ENCODE results near the gene ABCA9.
"Not testable (repeated sequence)": the region's sequence is repeated elsewhere in the genome, so short reads cannot be mapped to it uniquely, and the experiment has no call there.

ABCA9 gene

GRCh38 chr17:68961214-68961882, 99.4 kb downstream of the ABCA9 start:
- H3K4me3 ChIP-seq (ENCODE audit: low read depth, low read length): no peak overlapping the region
- DNase-seq (ENCODE audit: low read depth): no peak

GRCh38 chr17:68959117-68959516, 101.6 kb downstream of the ABCA9 start:
- H3K4me3 ChIP-seq (ENCODE audit: low read depth, low read length); DNase-seq (ENCODE audit: low read depth): not testable (repeated sequence)

GRCh38 chr17:68957944-68958343, 102.8 kb downstream of the ABCA9 start:
- H3K4me3 ChIP-seq (ENCODE audit: low read depth, low read length): no peak overlapping the region
- DNase-seq (ENCODE audit: low read depth): no peak

- H3K4me3 ChIP-seq (ENCODE audit: low read depth, low read length): peak within 1 kb of the TSS; percentile 4
- no peak for DNase-seq (ENCODE audit: low read depth)
Observed at GRCh38 chr17:68955181-68955841, 105.4 kb downstream of the ABCA9 start, which contains the start of gene ABCA8. Gene ABCA8, minus strand, starts transcription at chr17:68955392. Its CDS starts 13,358 bp downstream, at chr17:68942034.

- DNase-seq (ENCODE audit: low read depth): no peak
- no peak overlapping the region for H3K4me3 ChIP-seq (ENCODE audit: low read depth, low read length)
Observed at GRCh38 chr17:68954146-68954896, 106.4 kb downstream of the ABCA9 start.

GRCh38 chr17:68953340-68953997, 107.3 kb downstream of the ABCA9 start:
- no peak overlapping the region for H3K4me3 ChIP-seq (ENCODE audit: low read depth, low read length)
- DNase-seq (ENCODE audit: low read depth): no peak

GRCh38 chr17:68950725-68951124, 110.0 kb downstream of the ABCA9 start:
- H3K4me3 ChIP-seq (ENCODE audit: low read depth, low read length): no peak overlapping the region

GRCh38 chr17:68947868-68948267, 112.9 kb downstream of the ABCA9 start:
- DNase-seq (ENCODE audit: low read depth): not testable (repeated sequence)

More at GRCh38 chr17:68950725-68951124, 110.0 kb downstream of the ABCA9 start:
- DNase-seq (ENCODE audit: low read depth): no peak

GRCh38 chr17:68944435-68945035, 116.2 kb downstream of the ABCA9 start:
- H3K4me3 ChIP-seq (ENCODE audit: low read depth, low read length): no peak overlapping the region
- DNase-seq (ENCODE audit: low read depth): no peak

More at GRCh38 chr17:68947868-68948267, 112.9 kb downstream of the ABCA9 start:
- not testable (repeated sequence) for H3K4me3 ChIP-seq (ENCODE audit: low read depth, low read length)

GRCh38 chr17:68943812-68944182, 116.9 kb downstream of the ABCA9 start:
- not testable (repeated sequence) for DNase-seq (ENCODE audit: low read depth); H3K4me3 ChIP-seq (ENCODE audit: low read depth, low read length)

GRCh38 chr17:68943123-68943811, 117.5 kb downstream of the ABCA9 start:
- no peak overlapping the region for H3K4me3 ChIP-seq (ENCODE audit: low read depth, low read length)

GRCh38 chr17:68942389-68942788, 118.3 kb downstream of the ABCA9 start:
- no peak overlapping the region for H3K4me3 ChIP-seq (ENCODE audit: low read depth, low read length)
- DNase-seq (ENCODE audit: low read depth): no peak

More at GRCh38 chr17:68943123-68943811, 117.5 kb downstream of the ABCA9 start:
- no peak for DNase-seq (ENCODE audit: low read depth)

- DNase-seq (ENCODE audit: low read depth): no peak
- H3K4me3 ChIP-seq (ENCODE audit: low read depth, low read length): no peak overlapping the region
Observed at GRCh38 chr17:68941761-68942160, 119.0 kb downstream of the ABCA9 start.

- H3K4me3 ChIP-seq (ENCODE audit: low read depth, low read length): no peak overlapping the region
- DNase-seq (ENCODE audit: low read depth): no peak
Observed at GRCh38 chr17:68939195-68939594, 121.5 kb downstream of the ABCA9 start.

GRCh38 chr17:68937890-68938514, 122.7 kb downstream of the ABCA9 start:
- H3K4me3 ChIP-seq (ENCODE audit: low read depth, low read length): no peak overlapping the region

GRCh38 chr17:68927516-68927915, 133.2 kb downstream of the ABCA9 start:
- DNase-seq (ENCODE audit: low read depth): no peak
- H3K4me3 ChIP-seq (ENCODE audit: low read depth, low read length): no peak overlapping the region

More at GRCh38 chr17:68937890-68938514, 122.7 kb downstream of the ABCA9 start:
- DNase-seq (ENCODE audit: low read depth): no peak

- no peak overlapping the region for H3K4me3 ChIP-seq (ENCODE audit: low read depth, low read length)
- DNase-seq (ENCODE audit: low read depth): no peak
Observed at GRCh38 chr17:68924793-68925720, 135.7 kb downstream of the ABCA9 start.

Data from skeletal muscle cell (primary cell).